22Rv1 (cell line): ENCODE results near the gene HOXA10.

Experiments used
- ZFX ChIP-seq: fragments of 450-650 bp; IDR thresholded peaks from 2 replicates; pipeline ENCODE4 v1.6.1; 2017; ENCODE audit warnings: antibody characterized with exemption, borderline replicate concordance
- TF ChIP-seq, protein P1 (sequence below): fragments of 450-650 bp; IDR thresholded peaks from 2 replicates; pipeline ENCODE4 v1.5.1; 2017; ENCODE audit warnings: mild to moderate bottlenecking

DNA sequence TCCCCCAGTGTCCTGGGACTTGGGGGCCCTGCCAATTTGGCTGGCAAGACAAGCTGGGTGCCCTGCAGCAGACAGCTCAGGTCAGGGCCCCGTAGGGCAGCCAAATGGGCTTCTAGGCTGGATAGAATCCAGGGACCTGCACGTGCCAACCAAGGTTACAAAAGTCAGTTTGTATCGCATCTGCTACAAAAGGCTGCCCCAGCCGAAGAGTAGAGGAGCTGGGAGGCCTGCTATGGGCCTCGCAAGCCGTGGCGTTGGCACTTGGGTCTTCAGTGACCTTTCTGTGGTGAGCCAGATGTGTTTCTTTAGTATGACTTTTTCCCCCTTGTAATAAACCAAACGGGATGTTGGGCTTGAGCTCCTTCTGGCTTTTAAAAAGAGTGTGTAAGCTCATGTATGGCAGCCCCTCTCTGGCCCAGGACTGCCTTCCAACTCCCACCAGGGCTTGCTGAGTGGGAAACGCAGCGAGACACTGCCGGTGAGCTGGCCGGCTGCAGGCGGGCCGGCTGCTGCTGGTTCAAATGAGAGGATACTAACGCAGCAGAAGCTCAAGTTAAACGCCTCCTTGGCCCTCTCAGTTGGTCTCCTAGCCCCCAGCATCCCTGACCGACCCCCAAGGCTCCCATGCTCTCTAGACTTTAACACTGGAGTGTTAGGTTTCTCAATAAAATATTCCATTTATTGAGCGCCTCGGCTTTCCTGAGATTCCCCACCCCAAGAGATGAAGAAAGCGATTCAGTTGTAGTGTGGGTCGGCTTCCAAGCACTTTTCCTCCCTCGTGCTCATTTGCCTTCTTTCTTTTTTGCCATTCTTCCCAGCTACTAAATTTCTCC lies 3.1 kb upstream of the HOXA10 start:
- TF ChIP-seq, protein P1, sequence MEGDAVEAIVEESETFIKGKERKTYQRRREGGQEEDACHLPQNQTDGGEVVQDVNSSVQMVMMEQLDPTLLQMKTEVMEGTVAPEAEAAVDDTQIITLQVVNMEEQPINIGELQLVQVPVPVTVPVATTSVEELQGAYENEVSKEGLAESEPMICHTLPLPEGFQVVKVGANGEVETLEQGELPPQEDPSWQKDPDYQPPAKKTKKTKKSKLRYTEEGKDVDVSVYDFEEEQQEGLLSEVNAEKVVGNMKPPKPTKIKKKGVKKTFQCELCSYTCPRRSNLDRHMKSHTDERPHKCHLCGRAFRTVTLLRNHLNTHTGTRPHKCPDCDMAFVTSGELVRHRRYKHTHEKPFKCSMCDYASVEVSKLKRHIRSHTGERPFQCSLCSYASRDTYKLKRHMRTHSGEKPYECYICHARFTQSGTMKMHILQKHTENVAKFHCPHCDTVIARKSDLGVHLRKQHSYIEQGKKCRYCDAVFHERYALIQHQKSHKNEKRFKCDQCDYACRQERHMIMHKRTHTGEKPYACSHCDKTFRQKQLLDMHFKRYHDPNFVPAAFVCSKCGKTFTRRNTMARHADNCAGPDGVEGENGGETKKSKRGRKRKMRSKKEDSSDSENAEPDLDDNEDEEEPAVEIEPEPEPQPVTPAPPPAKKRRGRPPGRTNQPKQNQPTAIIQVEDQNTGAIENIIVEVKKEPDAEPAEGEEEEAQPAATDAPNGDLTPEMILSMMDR: no peak
- no peak for TF ChIP-seq ZFX
